ENCODE results near the gene INPP5D. TPM values are rescaled to one million over a fixed set of nuclear protein-coding genes. Genes with fewer than 3 reads are reported as not detected.
"Not testable (repeated sequence)": the region's sequence is repeated elsewhere in the genome, so short reads cannot be mapped to it uniquely, and the experiment has no call there.

The INPP5D gene
- total and polyA plus RNA-seq, 7 donors: 1.2 to 4.2 (median 2.8) TPM

DNA sequence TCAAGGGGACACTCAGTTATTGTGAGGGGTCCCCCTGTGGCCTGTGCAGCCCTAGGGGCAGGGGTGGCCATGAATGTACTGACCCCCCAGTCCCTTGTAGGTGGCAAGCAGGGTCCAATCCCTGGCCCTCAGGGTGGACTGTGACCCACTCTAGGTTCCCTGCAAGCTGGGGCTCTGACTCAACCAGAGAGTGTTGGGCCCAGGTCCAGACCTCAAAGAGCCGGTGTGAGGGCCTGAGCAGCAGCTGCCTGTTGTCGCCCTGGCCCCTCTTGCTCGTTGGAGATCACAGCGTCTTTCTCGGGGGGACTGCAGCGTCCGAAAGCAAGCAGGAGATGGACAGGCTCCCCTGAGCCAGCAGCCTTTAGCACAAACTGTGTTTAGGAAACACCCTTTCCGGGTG, 124.5 kb downstream of the INPP5D start:
- H3K36me3 ChIP-seq (ENCODE audit: insufficient read depth in 1 of 2, low read depth in 1 of 2): peaks cover 0 to 14% of the 10 kb centered on the region in 2 donors
- no peak overlapping the region for H3K4me3 ChIP-seq
- DNase-seq (no peak), ATAC-seq (no peak)
- H3K9me3 ChIP-seq: no peaks in the 10 kb centered on the region
- no peaks in the 10 kb centered on the region for H3K4me1 ChIP-seq
- intact Hi-C loops (cut with DNase I): no loop called here
- TF ChIP-seq, protein P1, sequence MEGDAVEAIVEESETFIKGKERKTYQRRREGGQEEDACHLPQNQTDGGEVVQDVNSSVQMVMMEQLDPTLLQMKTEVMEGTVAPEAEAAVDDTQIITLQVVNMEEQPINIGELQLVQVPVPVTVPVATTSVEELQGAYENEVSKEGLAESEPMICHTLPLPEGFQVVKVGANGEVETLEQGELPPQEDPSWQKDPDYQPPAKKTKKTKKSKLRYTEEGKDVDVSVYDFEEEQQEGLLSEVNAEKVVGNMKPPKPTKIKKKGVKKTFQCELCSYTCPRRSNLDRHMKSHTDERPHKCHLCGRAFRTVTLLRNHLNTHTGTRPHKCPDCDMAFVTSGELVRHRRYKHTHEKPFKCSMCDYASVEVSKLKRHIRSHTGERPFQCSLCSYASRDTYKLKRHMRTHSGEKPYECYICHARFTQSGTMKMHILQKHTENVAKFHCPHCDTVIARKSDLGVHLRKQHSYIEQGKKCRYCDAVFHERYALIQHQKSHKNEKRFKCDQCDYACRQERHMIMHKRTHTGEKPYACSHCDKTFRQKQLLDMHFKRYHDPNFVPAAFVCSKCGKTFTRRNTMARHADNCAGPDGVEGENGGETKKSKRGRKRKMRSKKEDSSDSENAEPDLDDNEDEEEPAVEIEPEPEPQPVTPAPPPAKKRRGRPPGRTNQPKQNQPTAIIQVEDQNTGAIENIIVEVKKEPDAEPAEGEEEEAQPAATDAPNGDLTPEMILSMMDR (IDR thresholded peaks at IDR 0.05): no peak
- H3K27me3 ChIP-seq (ENCODE audit: insufficient read depth in 3 of 3, low read length in 2 of 3): peaks cover 0 to 2% (median 0%) of the 10 kb centered on the region in 3 donors
- H3K27ac ChIP-seq: no peak overlapping the region
- WGBS, 3 donors: 77 to 80% (median 80%) methylated on average over 8 of the region's 8 CpGs

DNA sequence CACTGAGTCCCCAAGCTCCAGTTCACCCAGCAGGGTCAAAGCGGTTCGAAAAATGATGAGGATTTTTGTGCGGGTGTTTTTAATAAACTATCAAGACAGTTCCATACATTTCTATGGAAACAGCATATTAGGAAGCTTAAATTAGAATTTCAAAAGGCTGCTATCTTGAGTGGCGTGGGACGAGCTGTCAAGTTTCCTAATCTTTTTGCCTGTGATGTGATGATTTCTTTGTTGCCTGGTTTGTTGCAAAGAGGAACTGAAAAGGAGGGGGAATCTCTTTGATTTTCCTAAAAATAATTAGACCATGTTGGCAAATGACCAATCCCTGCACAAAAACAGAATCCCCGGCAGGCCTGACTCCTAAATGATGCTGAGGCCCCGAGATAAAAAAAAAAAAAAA, 125.2 kb downstream of the INPP5D start:
- no peaks in the 10 kb centered on the region for H3K9me3 ChIP-seq
- peaks cover 0 to 14% of the 10 kb centered on the region in 2 donors for H3K36me3 ChIP-seq (ENCODE audit: insufficient read depth in 1 of 2, low read depth in 1 of 2)
- DNase-seq (no peak), ATAC-seq (no peak)
- H3K4me3 ChIP-seq: no peak overlapping the region
- H3K27me3 ChIP-seq (ENCODE audit: insufficient read depth in 3 of 3, low read length in 2 of 3): peaks cover 0 to 2% (median 0%) of the 10 kb centered on the region in 3 donors
- intact Hi-C loops (cut with DNase I): no loop called here
- no peaks in the 10 kb centered on the region for H3K4me1 ChIP-seq
- no peak overlapping the region for H3K27ac ChIP-seq
- 83 to 87% (median 85%) methylated on average over 7 of the region's 7 CpGs for WGBS, 3 donors
- TF ChIP-seq, protein P1 (IDR thresholded peaks at IDR 0.05): no peak

DNA sequence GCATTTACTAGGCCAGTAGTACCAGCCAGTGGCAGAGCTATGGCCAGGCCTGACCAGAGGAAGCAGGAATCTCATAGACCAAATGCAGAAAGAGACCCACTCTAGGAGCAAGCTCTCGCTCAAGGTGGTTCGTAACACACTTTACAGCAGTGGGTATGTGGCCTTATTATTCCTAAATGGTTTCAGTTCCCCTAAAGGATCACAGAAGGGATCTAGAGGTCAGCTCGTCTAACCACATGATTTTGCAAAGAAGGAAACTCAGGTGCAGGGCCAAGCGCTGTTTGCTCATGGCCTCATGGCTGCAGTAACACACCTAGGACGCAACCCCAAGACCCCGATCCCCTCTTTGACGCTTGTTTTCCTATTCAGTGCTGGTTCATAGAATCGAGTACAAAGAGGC, 125.8 kb downstream of the INPP5D start:
- H3K36me3 ChIP-seq (ENCODE audit: insufficient read depth in 1 of 2, low read depth in 1 of 2): peaks cover 0 to 14% of the 10 kb centered on the region in 2 donors
- TF ChIP-seq, protein P1 (IDR thresholded peaks at IDR 0.05): no peak

DNA sequence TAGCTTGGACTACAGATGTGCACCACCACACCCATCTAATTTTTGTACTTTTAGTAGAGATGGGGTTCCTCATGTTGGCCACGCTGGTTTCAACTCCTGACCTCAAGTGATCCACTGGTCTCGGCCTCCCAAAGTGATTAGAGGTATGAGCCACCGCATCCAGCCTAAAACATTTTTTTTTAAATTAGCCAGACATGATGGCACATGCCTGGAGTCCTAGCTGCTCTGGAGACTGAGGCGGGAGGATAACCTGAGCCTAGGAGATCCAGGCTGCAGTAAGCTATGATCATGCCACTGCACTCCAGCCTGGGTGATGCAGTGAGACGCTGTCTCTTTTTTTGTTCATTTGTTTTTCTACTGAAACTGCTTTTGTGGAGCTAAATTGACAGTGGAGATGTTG, 126.7 kb downstream of the INPP5D start:
- ATAC-seq (no peak), DNase-seq (no peak)
- Histone ChIP-seq H3K36me3 (ENCODE audit: insufficient read depth in 1 of 2, low read depth in 1 of 2) (peaks cover 0 to 10% of the 10 kb centered on the region in 2 donors), H3K27ac (no peak overlapping the region), H3K9me3 (no peaks in the 10 kb centered on the region), H3K4me1 (no peaks in the 10 kb centered on the region), H3K4me3 (no peak overlapping the region), H3K27me3 (ENCODE audit: insufficient read depth in 3 of 3, low read length in 2 of 3) (no peaks in the 10 kb centered on the region)
- WGBS, 3 donors: 92 to 95% (median 94%) methylated on average over 5 of the region's 5 CpGs
- intact Hi-C loops (cut with DNase I): no loop called here
- TF ChIP-seq, protein P1 (IDR thresholded peaks at IDR 0.05): no peak

More for the DNA sequence above, 125.8 kb downstream of the INPP5D start:
- no peak for DNase-seq
- H3K27ac ChIP-seq: no peak overlapping the region
- intact Hi-C loops (cut with DNase I): no loop called here
- no peak overlapping the region for H3K4me3 ChIP-seq
- WGBS, 3 donors: 90 to 95% (median 94%) methylated on average over 8 of the region's 8 CpGs
- H3K9me3 ChIP-seq: no peaks in the 10 kb centered on the region
- ATAC-seq: no peak
- peaks cover 0 to 2% (median 0%) of the 10 kb centered on the region in 3 donors for H3K27me3 ChIP-seq (ENCODE audit: insufficient read depth in 3 of 3, low read length in 2 of 3)
- H3K4me1 ChIP-seq: no peaks in the 10 kb centered on the region

DNA sequence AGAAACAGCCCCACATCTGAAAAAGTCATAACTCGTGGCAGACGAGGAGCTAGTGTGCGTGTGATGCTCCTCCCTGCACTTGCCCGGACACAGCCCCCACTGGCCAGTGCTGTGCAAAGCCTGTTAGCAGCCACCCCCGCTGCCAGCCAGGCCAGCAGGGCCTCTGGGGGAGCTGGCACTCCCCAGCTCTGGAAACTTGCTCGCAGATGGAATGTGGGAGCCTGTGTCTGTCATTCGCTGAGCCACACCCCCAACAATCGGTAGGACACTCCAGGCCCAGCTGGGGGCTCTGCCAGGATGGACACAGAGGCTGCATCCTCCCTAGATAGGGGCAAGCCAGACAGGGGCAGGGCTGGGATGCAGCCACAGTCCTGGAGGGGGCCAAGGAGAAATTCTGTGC, 128.9 kb downstream of the INPP5D start:
- Histone ChIP-seq H3K27me3 (ENCODE audit: insufficient read depth in 3 of 3, low read length in 2 of 3) (no peaks in the 10 kb centered on the region), H3K9me3 (no peaks in the 10 kb centered on the region), H3K36me3 (ENCODE audit: insufficient read depth in 1 of 2, low read depth in 1 of 2) (peaks cover 0 to 9% of the 10 kb centered on the region in 2 donors), H3K27ac (no peak overlapping the region), H3K4me3 (no peak overlapping the region), H3K4me1 (no peaks in the 10 kb centered on the region)
- WGBS, 3 donors: 53 to 62% (median 58%) methylated on average over 8 of the region's 8 CpGs
- TF ChIP-seq, protein P1 (IDR thresholded peaks at IDR 0.05): no peak
- ATAC-seq (no peak), DNase-seq (no peak)
- intact Hi-C loops (cut with DNase I): no loop called here

DNA sequence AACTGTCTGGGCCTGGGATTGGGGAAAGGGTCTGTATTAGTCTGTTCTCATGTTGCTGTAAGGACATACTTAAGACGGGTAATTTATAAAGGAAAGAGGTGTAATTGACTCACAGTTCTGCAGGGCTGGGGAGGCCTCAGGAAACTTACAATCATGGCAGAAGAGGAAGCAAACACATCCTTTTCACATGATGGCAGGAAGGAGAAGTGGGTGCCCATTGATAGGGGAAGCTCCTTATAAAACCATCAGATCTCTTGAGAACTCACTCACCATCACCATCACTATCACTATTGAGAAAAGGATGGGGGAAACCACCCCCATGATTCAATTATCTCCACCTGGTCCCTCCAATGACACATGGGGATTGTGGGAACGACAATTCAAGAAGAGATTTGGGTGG, 130.9 kb downstream of the INPP5D start:
- WGBS, 3 donors: 77 to 78% (median 78%) methylated on average over 2 of the region's 2 CpGs
- intact Hi-C loops (cut with DNase I); H3K9me3 ChIP-seq; H3K27me3 ChIP-seq (ENCODE audit: insufficient read depth in 3 of 3, low read length in 2 of 3); DNase-seq; ATAC-seq; H3K36me3 ChIP-seq (ENCODE audit: insufficient read depth in 1 of 2, low read depth in 1 of 2); H3K4me3 ChIP-seq; H3K27ac ChIP-seq; H3K4me1 ChIP-seq: not testable (repeated sequence)
